Hepatocyte (in vitro differentiated cells): ENCODE results near the gene UVSSA.

Experiments used
- EZH2 ChIP-seq: fragments of 200-600 bp; sonication (generic); IDR thresholded peaks from 2 replicates; pipeline ENCODE4 v1.6.1; 2016; ENCODE audit warnings: antibody characterized with exemption, mild to moderate bottlenecking, borderline replicate concordance
- TF ChIP-seq, protein P1 (sequence below): fragments of 200-600 bp; sonication (generic); IDR thresholded peaks from 2 replicates; pipeline ENCODE4 v1.5.1; 2016; ENCODE audit warnings: antibody characterized with exemption, mild to moderate bottlenecking; ENCODE audit not compliant: poor library complexity

DNA sequence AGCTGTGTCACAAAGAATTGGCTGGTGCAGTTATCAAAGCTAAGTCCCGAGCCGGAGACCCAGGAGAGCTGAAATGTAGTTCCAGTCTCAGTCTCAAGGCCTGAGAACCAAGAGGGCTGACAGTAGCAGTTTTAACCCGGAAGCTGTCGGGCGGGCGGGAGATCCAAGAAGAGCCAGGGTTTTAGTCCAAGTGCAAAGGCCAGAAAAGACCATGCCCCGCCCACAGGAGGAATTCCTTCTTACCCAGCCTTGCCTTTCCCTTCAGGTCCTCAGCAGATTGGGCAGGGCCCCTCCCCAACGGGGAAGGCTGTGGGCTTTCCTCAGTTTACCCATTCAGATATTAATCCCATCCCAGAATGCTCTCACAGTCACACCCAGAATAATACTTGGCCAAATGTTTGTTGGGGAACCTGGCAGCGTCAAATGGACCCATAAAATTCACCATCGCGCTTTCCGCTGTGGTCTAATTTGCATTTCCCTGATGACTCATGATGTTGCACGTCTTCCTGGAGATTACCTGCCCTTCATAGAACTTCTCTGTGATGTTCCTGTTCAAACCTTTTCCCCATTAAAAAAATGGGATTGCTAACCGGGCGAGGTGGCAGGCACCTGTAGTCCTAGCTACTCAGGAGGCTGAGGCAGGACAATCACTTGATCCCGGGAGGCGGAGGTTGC is 41.1 kb upstream of the UVSSA start:
- no peak for TF ChIP-seq EZH2
- TF ChIP-seq, protein P1, sequence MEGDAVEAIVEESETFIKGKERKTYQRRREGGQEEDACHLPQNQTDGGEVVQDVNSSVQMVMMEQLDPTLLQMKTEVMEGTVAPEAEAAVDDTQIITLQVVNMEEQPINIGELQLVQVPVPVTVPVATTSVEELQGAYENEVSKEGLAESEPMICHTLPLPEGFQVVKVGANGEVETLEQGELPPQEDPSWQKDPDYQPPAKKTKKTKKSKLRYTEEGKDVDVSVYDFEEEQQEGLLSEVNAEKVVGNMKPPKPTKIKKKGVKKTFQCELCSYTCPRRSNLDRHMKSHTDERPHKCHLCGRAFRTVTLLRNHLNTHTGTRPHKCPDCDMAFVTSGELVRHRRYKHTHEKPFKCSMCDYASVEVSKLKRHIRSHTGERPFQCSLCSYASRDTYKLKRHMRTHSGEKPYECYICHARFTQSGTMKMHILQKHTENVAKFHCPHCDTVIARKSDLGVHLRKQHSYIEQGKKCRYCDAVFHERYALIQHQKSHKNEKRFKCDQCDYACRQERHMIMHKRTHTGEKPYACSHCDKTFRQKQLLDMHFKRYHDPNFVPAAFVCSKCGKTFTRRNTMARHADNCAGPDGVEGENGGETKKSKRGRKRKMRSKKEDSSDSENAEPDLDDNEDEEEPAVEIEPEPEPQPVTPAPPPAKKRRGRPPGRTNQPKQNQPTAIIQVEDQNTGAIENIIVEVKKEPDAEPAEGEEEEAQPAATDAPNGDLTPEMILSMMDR = no peak
